Sciatic nerve (tissue), 2 donors: ENCODE measurements around the gene LEPR. TPM values are rescaled to one million over a fixed set of nuclear protein-coding genes. Genes with fewer than 3 reads are reported as not detected.
"Not testable (repeated sequence)": the region's sequence is repeated elsewhere in the genome, so short reads cannot be mapped to it uniquely, and the experiment has no call there.

Experiments used
- ATAC-seq: fragments of 200-7000 bp; cut with Tn5 transposase; one replicate; pipeline ENCODE4 v1.9.1; 2020; ENCODE audit warnings: mild to moderate bottlenecking, moderate library complexity
- DNase-seq: peaks from one replicate; pipeline ENCODE4 v3.0.0-alpha.2; 2020; ENCODE audit warnings: low spot score
- intact Hi-C: fragments of 100-400 bp; cut with DNase I; formaldehyde crosslinking; loops from one replicate; pipeline ENCODE4 v1.14.2; 2022
- total RNA-seq: library from RNA; stranded (reverse); fragmentation: NEBNext Ultra II Directional; extraction: Animal tissue kit (Norgen Biotek cat#: 25700); gene quantifications from one replicate; pipeline ENCODE4 v1.2.1, GENCODE V29; 2021
- donor health status: DM: no; HTN: no; CAD: no.
- donor health status: DM: no; HTN: no; CAD: no.

Gene LEPR
- total RNA-seq, 1 donor from 2014 or later: 138 TPM

DNA sequence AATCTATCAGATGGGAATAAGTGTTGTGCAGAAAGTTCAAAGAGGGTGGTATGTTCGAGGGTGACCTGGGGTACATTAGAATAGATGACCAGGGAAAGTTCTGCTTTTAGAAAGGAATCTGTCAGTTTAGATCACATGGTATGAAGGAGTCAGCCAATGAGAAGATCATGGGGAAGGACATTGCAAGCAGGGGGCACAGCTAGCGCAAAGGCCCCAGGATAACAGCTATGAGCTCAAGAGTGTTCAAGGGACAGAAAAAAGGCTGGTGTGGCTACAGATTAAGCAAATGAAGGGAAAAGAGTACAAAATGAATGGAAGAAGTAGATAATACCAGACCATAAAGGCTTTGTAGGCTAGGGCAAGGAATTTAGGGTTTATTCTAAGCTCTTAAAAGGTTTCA is 8.6 kb downstream of the LEPR start:
- DNase-seq: no peak
- intact Hi-C loops: no loop called here

GRCh38 chr1:65429806-65430205 is 9.3 kb downstream of the LEPR start:
- ATAC-seq: no peak
- no peak for DNase-seq
- intact Hi-C loops: no loop called here

More for the DNA sequence above, 8.6 kb downstream of the LEPR start:
- ATAC-seq: no peak

DNA sequence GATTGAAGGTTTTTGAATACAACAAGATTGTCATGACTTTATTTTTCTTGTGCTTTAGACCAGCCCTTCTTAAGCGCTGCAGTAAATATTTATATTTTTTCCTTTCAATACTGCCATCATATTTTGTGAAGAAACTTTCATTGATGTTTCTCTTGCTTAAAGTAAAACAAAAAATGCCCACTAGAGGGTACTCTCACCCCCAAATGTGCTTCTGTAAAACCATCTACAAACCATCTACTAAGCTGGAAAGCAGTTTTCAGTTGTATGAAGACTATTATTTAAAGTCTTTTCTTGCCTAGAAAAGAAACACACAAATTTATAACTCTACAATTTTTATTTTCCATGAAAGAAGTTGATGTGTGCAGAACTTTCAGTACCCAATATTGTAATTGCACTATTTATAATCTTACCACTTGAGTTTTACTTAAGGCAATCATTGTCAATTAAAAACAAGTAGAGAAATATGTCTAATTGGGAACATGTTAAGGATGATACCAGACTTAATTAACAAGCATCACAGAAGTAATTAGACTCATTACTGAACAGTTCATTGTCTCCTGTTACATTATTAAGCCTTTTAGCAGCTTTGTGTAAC is 10.7 kb downstream of the LEPR start:
- peak; percentile 66 for ATAC-seq
- intact Hi-C loops: no loop called here
- DNase-seq: no peak

DNA sequence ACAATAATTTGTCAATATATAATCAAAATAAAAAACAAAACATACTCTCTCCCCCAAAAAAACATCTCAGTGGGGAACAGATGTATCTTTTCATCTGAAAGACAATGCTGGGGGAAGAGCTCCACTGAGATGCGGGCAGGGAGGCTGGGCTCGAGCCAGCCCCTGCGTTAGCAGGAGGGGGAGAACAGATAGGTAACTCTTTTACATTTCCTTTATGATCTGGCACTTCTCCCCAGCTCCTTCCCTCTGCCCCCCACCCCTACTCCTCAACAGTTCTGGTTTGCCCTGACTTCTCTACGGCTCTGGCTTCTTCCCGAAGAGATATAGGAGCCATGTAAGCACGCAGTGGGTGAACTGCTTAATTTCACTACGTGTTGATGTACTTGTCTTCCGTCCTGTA is 12.4 kb downstream of the LEPR start:
- ATAC-seq (no peak), DNase-seq (no peak)
- intact Hi-C loops: no loop called here

GRCh38 chr1:65434255-65434654 is 13.8 kb downstream of the LEPR start:
- intact Hi-C loops: no loop called here
- ATAC-seq: no peak
- DNase-seq: no peak

DNA sequence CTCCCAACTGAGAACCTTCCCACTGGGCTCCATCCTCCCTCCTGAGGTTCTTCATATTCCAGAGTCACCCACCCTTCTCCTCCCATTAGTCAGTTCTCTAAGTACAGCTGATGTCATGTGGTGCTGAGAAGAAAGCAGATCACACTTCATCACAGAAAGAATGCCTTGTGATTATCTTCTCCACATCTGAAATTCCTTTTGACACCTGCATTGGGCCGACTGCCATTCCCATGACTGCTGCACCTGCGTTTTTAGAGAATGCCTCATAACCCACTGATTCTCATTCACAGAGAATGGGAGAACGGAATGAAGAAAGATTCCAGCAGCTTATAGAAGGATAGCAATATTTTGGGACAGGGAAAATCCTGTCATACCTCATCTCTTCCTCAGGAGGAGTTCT is 14.3 kb downstream of the LEPR start:
- DNase-seq: no peak
- intact Hi-C loops: no loop called here
- no peak for ATAC-seq

GRCh38 chr1:65435987-65436386 is 15.5 kb downstream of the LEPR start:
- peak; percentile 77 for ATAC-seq
- intact Hi-C loops: no loop called here

DNA sequence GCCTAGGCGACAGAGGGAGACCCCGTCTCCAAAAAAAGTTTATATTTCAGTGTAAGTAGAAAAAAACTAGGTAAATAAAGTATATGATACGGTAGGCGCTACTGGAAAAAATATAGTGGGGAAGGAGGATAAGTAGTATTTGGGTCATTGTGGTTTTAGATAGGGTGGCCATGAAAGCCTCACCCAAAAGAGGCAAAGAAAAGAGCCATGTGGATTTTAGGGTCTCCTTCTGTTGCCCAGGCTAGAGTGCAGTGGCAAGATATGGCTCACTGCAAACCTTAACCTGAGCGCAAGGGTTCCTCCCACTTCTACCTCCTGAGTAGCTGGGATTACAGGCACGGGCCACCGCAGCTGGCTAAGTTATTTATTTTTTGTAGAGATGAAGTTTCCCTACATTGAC is 17.1 kb downstream of the LEPR start:
- intact Hi-C loops: no loop called here
- DNase-seq (no peak), ATAC-seq (no peak)

More at GRCh38 chr1:65435987-65436386, 15.5 kb downstream of the LEPR start:
- no peak for DNase-seq

DNA sequence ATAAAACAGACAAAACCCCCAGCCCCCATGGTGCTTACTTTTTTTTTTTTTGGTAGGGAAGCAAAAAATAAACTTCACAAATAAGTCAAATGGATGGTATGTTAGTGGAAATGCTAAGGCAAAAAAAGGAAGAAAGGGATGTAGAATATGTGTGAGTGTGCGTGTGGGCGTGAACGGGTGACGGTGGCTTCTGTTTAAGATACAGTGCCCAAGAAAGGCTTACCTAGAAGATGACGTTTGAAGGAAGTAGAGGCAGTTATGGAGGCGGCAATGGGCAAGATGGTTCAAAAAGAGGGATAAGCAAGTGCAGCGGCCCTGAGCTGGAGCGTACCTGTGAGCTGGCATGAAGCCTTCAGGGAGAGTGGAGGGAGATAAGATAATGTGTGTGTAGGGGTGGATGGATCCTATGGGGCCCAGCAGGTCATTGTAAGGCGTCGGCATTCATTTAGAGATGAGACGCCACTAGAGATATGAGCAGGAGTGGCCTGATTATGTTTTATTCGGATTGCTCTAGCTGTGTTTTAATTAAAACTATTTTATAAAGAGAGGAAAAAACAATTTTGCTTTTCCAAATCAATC is 19.9 kb downstream of the LEPR start:
- intact Hi-C loops: no loop called here
- ATAC-seq (no peak), DNase-seq (no peak)

- ATAC-seq: no peak
- intact Hi-C loops: no loop called here
- DNase-seq: no peak
Observed at GRCh38 chr1:65440915-65441314, 20.4 kb downstream of the LEPR start.

DNA sequence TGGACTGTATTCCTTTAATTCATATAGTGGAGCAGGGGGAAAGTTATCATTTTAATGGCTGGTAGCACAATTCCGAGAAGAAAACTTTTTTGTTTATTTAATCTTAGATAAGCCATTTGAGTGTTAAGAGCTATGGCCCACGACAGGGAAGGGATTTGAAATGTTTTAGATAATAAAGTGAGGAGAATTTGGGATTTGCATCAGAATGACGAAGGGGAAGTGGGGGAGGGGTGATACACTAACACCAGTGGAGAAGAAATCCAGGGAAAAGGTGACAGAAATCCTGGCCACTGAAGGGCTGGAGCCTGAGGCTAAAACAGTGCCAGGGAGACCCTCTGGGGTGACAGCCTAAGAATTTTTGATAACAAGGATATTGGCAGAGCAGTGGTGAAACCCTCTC is 21.0 kb downstream of the LEPR start:
- intact Hi-C loops: no loop called here
- no peak for ATAC-seq
- no peak for DNase-seq

DNA sequence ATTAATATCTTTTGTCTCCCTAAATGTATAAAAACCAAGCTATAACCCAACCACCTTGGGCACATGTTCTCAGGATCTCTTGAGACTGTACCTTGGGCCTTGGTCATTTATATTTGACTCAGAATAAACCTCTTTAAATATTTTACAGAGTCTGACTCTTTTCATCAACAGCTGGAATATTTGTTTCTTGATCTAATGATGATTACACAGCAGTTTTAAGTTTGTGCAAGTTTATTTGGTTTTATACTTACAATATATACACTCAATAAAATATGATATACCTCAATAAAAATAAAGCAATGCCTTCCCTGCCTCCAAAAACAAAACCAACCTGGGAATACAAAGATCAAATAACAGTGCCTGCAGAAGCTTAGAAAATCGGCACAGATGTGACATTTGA is 22.0 kb downstream of the LEPR start:
- ATAC-seq: no peak
- DNase-seq: no peak
- intact Hi-C loops: no loop called here

GRCh38 chr1:65443647-65444046 is 23.2 kb downstream of the LEPR start:
- intact Hi-C loops: no loop called here
- ATAC-seq (no peak), DNase-seq (no peak)

- intact Hi-C loops: no loop called here
- DNase-seq (no peak), ATAC-seq (no peak)
Observed at GRCh38 chr1:65444128-65444640, 23.7 kb downstream of the LEPR start.

DNA sequence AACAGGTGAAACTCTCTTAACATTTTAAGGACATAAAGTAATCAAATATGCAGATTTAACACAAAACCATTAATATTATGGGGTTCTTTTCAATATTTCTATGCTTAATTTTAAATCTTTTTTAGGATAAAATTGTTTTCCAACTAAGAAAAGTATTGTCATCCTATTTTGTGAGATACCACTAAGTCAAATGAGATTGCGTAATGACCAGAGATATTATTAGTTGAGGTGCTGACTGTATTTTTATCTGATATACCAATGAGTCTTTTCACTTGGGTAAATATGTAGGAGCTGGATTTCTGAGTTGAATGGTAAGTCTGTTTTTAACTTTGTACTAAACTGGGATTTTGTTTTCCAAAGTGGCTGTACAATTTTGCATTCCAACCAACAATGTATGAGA is 25.4 kb downstream of the LEPR start:
- ATAC-seq (no peak), DNase-seq (no peak)
- intact Hi-C loops: no loop called here

DNA sequence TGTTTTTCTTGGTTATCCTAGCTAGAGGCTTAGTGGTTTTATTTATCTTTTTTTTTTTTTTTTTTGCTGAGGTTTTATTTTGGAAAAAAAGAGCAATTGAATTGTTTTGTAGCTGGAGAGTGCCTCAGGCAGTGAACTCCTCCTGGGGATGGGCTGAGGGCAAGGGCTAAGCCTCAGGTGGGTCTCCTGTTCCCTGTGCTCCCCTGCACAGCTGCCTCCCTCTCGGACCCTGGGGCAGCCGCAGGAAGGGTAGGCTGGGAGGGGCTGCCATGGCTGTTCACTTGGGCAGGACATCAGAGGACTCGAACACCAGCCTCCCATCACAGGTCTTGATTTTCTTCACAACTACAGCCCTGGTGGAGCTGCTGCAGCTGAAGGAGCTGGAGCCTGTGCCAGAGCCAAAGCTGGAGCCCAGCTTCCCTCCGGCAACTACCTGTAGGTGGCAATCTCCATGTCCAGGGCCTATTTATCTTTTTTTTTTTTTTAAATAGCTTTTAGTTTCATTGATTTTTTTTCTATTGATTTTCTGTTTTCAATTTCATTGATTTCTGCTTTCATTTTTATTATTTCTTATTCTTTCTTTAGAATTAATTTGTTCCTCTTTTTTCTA is 28.9 kb downstream of the LEPR start:
- ATAC-seq (no peak), DNase-seq (no peak)
- intact Hi-C loops: no loop called here

DNA sequence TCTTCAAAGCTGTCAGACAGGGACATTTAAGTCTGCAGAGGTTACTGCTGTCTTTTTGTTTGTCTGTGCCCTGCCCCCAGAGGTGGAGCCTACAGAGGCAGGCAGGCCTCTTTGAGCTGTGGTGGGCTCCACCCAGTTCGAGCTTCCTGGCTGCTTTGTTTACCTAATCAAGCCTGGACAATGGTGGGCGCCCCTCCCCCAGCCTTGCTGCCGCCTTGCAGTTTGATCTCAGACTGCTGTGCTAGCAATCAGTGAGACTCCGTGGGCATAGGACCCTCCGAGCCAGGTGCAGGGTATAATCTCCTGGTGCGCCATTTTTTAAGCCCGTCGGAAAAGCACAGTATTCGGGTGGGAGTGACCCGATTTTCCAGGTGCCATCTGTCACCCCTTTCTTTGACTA is 35.2 kb downstream of the LEPR start:
- DNase-seq, ATAC-seq, intact Hi-C loops: not testable (repeated sequence)

DNA sequence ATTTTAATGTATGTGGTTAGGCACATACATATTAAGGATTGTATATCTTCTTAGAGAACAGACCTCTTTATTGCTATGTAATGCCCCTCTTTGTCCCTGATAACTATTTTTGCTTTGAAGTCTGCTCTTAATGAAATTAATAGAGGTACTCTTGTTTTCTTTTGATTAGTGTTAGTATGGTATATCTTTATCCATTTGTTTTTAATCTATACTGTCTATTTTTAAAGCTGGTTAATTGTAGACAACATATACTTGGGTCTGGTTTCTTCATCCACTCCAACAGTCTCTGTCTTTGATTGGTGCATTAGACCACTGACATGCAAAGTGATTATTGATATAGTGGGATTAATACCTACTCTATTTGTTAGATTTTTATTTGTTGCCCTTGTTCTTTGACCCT is 36.0 kb downstream of the LEPR start:
- intact Hi-C loops: no loop called here
- DNase-seq (no peak), ATAC-seq (no peak)

DNA sequence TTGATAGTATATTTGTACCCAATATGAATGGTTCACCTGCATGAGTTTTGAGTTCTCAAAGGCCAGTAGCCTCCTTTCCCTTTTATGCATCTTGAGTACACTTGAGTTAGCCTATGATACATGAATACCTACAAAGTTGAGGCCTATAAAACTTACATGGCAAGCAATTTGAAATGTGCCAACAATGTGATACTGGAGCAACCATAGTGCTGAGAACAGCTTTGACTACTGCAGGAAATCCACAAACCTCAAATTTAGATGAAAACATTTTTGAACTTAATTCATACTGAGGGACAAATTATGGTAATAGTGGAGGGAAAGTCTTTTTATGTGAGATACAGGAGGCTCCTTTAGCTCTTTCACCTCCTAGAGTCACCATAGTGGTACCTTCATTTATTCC is 37.4 kb downstream of the LEPR start:
- DNase-seq: no peak
- intact Hi-C loops: no loop called here
- ATAC-seq: no peak

- intact Hi-C loops: no loop called here
- ATAC-seq (no peak), DNase-seq (no peak)
Observed at GRCh38 chr1:65458730-65459396, 38.4 kb downstream of the LEPR start.
